Measurements from ENCODE around the gene PHACTR1. TPM values are rescaled to one million over a fixed set of nuclear protein-coding genes. Genes with fewer than 3 reads are reported as not detected.
"Not testable (repeated sequence)": the region's sequence is repeated elsewhere in the genome, so short reads cannot be mapped to it uniquely, and the experiment has no call there.

PHACTR1 gene
- total RNA-seq, 2 experiments from 2014 or later = 0.58 to 0.72 TPM

DNA sequence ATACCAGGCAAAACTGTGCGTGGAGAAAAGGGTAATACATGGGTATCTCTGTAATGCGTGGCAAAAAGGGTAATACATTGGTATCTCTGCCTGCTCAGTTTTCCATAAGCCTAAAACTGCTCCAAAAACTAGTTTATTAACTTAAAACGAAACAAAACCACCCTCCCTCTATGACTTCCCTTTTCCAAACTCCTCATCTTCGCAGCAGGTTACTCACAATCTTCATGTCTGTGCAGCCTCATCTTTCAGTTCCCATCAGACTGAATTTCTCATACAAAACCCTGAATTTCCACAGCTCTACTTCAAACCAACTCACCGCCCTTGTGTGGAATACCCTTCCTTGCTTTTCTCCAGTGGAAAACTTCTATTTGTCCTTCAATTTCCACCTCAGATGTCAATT is 199.4 kb downstream of the PHACTR1 start:
- peaks cover 1% of the 10 kb centered on the region for H3K27me3 Mint-ChIP-seq
- no peaks in the 10 kb centered on the region for H3K9me3 Mint-ChIP-seq
- H3K36me3 Mint-ChIP-seq = no peaks in the 10 kb centered on the region
- no peak overlapping the region for H3K4me3 Mint-ChIP-seq
- DNase-seq = no peak
- no peak overlapping the region for H3K27ac Mint-ChIP-seq
- H3K4me1 Mint-ChIP-seq = no peaks in the 10 kb centered on the region

DNA sequence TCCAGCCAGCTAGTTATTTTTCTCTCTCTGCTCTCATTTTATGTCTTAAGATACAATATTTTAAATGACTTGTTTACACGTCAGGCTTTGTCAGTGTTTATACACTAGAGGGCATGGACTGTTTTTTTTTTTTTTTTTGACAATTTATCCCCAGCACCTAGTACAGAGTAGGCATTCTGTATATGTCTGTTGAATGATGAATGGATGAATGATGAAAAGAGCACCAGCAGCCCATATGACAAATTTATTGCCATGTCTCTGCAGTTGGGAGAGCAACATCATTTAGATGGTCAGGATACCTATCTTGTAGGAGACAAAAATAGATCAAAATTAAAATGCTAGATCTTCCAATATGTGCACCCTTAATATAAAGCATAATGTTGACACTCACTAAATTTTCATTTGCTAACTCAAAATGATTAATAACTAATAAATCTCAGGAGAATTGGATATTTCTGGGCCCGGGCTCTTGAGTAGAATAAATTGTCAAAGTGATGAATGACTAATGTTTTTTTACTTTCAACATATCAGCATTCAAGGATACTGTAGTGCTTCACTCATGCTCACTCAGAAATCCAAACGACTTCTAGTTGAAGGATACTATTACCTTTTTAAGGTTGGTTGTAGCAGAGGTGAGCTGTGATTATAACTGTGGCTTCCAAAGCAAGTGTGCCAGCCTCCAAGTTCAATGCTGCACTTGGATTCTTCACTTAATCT is 200.0 kb downstream of the PHACTR1 start:
- H3K9me3 Mint-ChIP-seq = no peaks in the 10 kb centered on the region
- no peaks in the 10 kb centered on the region for H3K36me3 Mint-ChIP-seq
- H3K27ac Mint-ChIP-seq = no peak overlapping the region
- DNase-seq = no peak
- no peaks in the 10 kb centered on the region for H3K4me1 Mint-ChIP-seq
- no peak overlapping the region for H3K4me3 Mint-ChIP-seq
- H3K27me3 Mint-ChIP-seq = peaks cover 5% of the 10 kb centered on the region

DNA sequence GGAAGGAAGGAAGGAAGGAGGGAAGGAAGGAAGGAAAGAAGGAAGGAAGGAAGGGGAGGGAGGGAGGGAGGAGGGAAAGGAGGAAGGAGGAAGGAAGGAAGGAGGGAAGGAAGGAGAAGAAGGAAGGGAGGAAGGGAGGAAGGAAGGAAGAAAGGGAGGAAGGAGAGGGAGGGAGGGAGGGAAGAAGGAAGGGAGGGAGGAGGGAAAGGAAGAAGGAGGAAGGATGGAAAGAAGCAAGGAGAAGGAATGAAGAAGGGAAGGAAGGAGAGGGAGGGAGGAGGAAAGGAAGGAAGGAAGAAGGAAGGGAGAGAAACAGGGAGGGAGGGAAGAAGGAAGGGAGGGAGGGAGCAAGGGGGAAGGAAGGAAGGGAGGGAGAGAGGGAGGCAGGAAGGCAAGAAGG is 204.9 kb downstream of the PHACTR1 start:
- Mint-ChIP-seq H3K4me3 (no peak overlapping the region), H3K4me1 (no peaks in the 10 kb centered on the region), H3K9me3 (no peaks in the 10 kb centered on the region), H3K27ac (no peak overlapping the region), H3K36me3 (no peaks in the 10 kb centered on the region), H3K27me3 (peaks cover 6% of the 10 kb centered on the region)
- no peak for DNase-seq

DNA sequence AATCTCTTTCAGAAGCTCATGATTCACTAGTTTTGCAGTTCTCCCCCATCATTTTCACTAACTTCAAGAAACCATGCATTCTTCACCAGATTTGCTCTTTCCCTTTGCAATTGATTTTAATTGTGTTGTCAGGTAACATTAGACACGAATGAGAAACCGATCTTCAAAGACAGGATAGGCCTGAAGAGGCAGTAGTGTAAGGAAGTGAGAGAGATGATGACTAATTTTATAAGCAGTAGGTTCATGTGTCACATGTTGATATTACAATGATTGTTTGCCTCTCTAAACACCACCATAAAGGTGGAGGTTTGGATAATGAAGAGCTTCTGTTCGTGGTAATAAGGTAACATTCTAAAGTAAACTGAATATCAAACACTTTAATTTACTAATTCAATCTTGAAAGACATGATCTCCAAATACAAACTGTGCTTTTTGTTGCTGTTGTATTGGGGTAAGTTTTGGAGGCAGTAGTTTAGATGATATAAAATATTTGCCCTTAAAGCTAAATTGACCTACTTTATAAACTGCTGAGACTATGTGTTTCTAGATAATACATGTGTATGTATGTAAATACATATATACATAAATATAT is 207.2 kb downstream of the PHACTR1 start:
- Mint-ChIP-seq H3K9me3 (no peaks in the 10 kb centered on the region), H3K4me1 (no peaks in the 10 kb centered on the region), H3K4me3 (no peak overlapping the region), H3K27me3 (peaks cover 9% of the 10 kb centered on the region), H3K27ac (no peak overlapping the region), H3K36me3 (no peaks in the 10 kb centered on the region)
- no peak for DNase-seq

DNA sequence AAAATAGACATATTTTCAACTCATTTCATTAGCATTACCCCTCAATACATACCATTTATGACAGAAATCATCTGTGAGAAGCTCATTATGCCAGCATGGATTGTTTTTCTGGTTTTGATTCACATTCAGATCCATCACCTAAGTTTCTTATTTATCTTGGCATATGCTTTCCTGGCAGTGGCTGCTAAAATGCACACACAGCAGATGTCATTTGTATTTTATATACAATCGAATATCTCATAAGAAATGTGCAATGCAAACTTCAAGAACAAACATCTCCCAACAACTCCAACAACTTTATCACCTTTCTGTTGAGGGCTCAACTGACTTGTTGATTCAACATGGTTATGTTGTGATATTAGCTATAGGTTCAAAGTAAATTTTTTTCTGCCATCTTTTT is 208.3 kb downstream of the PHACTR1 start:
- Mint-ChIP-seq H3K36me3 (no peaks in the 10 kb centered on the region), H3K4me3 (no peak overlapping the region), H3K27ac (no peak overlapping the region), H3K4me1 (no peaks in the 10 kb centered on the region), H3K9me3 (no peaks in the 10 kb centered on the region), H3K27me3 (peaks cover 13% of the 10 kb centered on the region)
- DNase-seq = no peak

DNA sequence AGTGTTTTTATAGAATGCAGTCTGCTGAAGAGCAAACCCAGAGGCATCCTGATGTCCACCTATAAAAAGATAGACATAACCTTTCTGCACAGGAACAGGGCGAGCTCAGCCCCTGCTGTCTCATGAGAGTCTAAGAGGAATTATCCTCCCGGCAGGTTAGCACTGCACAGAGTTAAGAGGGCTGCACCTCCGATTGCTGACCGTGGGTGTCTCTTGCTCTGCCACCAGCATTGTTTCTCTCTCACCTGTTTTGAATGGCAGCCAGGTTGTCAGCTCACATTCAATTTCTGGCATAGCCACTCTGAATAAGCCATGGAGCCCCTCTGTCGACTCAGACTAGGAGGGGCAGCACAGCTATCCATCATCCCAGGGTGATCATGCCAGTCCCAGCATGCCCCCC is 211.2 kb downstream of the PHACTR1 start:
- no peaks in the 10 kb centered on the region for H3K36me3 Mint-ChIP-seq
- H3K9me3 Mint-ChIP-seq = no peaks in the 10 kb centered on the region
- DNase-seq = no peak
- peaks cover 14% of the 10 kb centered on the region for H3K27me3 Mint-ChIP-seq
- no peaks in the 10 kb centered on the region for H3K4me1 Mint-ChIP-seq
- no peak overlapping the region for H3K27ac Mint-ChIP-seq
- no peak overlapping the region for H3K4me3 Mint-ChIP-seq

DNA sequence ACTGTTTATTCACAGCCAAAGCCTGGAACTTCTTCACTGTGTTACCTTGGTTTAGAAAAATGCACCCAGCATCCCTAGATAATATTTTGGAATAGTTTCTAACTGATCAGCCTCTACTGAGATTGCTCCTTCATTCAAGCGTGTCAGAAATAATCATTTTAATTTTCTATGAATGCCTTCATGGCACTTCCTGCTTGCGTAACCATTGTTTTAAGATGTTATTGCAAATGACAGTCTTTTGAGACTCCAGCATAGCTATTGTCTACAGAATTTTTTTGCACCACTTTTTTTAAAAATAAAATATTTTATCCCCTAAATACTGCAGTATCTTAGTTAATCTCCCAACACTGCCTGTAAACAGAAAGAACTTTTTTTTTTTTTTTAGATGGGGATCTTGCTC is 213.1 kb downstream of the PHACTR1 start:
- H3K9me3 Mint-ChIP-seq = no peaks in the 10 kb centered on the region
- DNase-seq = no peak
- H3K27me3 Mint-ChIP-seq = peaks cover 14% of the 10 kb centered on the region
- no peaks in the 10 kb centered on the region for H3K36me3 Mint-ChIP-seq
- no peak overlapping the region for H3K4me3 Mint-ChIP-seq
- no peaks in the 10 kb centered on the region for H3K4me1 Mint-ChIP-seq
- no peak overlapping the region for H3K27ac Mint-ChIP-seq

DNA sequence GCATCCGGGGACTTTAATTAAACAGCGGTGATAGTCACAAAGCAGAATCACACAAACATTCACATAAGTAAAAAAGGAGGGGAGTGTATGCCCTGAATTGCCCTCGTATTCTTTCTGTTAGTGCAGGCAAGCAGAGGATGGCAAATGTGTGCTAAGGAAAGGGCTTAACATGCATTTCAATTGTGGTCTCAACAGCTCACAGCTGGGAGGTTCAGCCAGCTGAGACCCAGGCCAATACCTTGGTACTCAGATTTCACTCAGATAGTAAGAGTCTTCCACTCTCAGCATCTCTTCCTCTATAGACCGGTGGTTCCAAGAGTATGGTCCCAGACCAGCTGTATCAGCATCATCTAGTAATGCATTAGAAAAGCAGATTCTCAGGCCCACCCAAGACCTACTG is 215.1 kb downstream of the PHACTR1 start:
- Mint-ChIP-seq H3K4me3 (no peak overlapping the region), H3K4me1 (no peaks in the 10 kb centered on the region), H3K27ac (no peak overlapping the region), H3K36me3 (no peaks in the 10 kb centered on the region), H3K9me3 (no peaks in the 10 kb centered on the region), H3K27me3 (peaks cover 11% of the 10 kb centered on the region)
- no peak for DNase-seq

DNA sequence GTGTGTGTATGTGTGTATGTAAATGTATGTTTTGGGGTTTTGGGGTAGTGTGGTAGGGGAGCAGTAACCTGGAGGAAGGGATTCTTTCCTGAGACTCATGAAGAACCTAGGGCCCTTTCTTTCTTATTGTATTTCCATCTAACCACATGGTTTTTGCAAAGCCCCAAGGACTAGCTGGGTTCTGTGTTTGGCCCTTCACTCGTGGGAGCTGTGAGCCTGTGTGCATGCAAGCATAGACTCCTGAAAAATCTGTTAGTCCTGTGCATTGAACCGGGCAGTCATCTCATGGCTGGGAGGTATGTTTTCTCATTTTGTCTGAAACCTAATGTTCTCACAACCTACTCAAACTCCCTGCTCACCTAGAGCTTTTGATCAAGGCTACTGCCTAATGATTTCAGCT is 219.1 kb downstream of the PHACTR1 start:
- Mint-ChIP-seq H3K27me3 (peaks cover 4% of the 10 kb centered on the region), H3K27ac (no peak overlapping the region), H3K36me3 (no peaks in the 10 kb centered on the region), H3K4me1 (no peaks in the 10 kb centered on the region), H3K9me3 (no peaks in the 10 kb centered on the region), H3K4me3 (no peak overlapping the region)
- no peak for DNase-seq

DNA sequence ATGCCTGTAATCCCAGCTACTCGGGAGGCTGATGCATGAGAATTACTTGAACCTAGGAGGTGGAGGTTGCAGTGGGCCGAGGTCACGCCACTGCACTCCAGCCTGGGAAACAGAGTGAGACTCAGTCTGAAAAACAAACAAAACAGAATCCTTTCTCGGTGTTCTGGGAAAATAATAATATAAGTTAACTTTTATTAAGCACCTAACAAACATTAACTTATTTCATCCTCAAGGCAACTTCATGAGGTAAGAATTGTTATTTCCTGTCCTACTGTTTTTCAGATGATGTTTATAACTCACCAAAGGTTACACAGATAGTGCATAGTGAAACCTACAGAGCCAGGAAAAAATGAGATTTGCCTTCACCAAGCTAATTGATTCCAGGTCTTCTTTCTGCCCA is 221.4 kb downstream of the PHACTR1 start:
- DNase-seq = no peak
- H3K36me3 Mint-ChIP-seq = no peaks in the 10 kb centered on the region
- no peak overlapping the region for H3K27ac Mint-ChIP-seq
- H3K9me3 Mint-ChIP-seq = no peaks in the 10 kb centered on the region
- H3K4me1 Mint-ChIP-seq = peaks cover 6% of the 10 kb centered on the region
- H3K27me3 Mint-ChIP-seq = peaks cover 4% of the 10 kb centered on the region
- no peak overlapping the region for H3K4me3 Mint-ChIP-seq

DNA sequence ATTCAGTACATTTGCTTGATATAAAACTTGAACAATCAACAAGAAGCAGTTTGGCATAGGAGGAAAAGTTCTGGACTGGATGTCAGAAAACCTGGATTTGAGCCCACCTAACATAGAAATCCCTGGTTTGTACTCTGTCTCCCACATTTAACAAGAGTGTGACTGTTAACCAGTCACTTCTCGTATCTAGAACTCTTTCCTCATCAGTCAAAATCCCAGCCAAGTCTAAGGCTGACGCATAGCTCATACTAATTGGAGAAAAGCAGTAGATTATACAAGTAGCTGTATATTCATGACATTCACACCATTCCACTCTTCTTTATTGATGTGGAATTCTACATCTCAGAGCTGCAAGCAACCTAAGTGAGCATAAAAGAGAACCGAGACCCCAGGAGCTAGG is 222.7 kb downstream of the PHACTR1 start:
- Mint-ChIP-seq H3K4me1 (peaks cover 6% of the 10 kb centered on the region), H3K27ac (no peak overlapping the region), H3K36me3 (no peaks in the 10 kb centered on the region), H3K27me3 (peaks cover 4% of the 10 kb centered on the region), H3K4me3 (no peak overlapping the region), H3K9me3 (no peaks in the 10 kb centered on the region)
- no peak for DNase-seq

DNA sequence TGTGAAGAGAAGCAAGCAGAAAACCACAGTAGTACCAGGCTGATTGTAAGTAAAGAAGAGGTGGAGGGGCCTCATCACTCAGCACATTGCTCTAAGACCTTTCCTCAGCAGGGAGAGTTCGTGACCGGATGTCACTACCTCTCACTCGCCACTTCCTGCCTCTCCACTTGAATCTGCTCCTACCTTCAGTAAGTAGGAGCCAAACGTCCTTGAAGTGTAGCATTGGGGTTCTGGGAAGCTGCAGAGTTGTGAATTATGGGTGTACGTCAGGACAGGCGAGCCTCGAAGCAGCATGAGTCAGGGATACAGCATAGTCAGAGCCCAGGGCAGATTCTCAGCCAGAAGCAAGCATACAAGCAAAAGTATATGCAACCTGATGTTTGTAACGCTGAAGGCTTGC is 224.9 kb downstream of the PHACTR1 start:
- Mint-ChIP-seq H3K36me3 (no peaks in the 10 kb centered on the region), H3K27ac (no peak overlapping the region), H3K4me1 (peaks cover 8% of the 10 kb centered on the region), H3K4me3 (no peak overlapping the region), H3K9me3 (no peaks in the 10 kb centered on the region), H3K27me3 (peaks cover 4% of the 10 kb centered on the region)
- DNase-seq = peak; percentile 2

DNA sequence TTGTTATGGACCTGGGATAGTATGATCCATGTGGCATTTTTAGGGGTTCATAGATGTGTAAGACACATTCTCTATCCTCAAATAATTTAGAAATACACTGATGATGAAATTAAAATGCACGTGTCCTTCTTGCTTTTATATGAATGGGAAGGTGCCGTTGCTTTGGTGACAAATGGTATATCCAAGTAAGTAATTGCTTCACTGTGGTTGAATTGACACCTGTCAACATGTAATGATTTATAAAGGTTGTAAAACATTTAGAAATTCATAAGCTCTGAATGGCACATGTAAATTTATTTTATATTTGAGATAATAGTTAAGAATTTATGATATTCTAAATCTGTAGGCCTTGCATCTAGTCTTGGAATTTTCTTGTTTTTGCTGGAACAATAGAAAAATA is 227.0 kb downstream of the PHACTR1 start:
- H3K36me3 Mint-ChIP-seq = no peaks in the 10 kb centered on the region
- no peak overlapping the region for H3K4me3 Mint-ChIP-seq
- no peak for DNase-seq
- no peaks in the 10 kb centered on the region for H3K9me3 Mint-ChIP-seq
- H3K27ac Mint-ChIP-seq = no peak overlapping the region
- H3K4me1 Mint-ChIP-seq = peaks cover 8% of the 10 kb centered on the region
- peaks cover 3% of the 10 kb centered on the region for H3K27me3 Mint-ChIP-seq

DNA sequence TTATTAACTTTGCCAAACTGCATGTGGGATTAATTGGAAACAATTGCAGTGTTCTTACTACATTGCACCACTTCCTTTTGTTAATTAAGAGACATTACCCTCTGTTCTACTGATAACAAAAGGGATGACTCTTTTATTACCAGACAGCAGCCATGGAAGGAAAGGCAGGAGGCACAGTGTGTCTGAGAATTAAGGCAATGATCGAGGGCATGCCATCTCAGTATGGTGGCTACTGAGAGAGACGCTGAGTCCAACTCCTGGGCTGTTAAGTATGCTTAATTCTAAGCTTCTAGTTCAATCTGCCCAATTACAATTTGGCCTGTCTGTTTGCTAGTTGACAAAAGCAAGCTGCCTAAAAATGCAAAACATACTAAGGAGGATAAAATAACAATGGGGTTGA is 227.4 kb downstream of the PHACTR1 start:
- no peaks in the 10 kb centered on the region for H3K27me3 Mint-ChIP-seq
- no peak overlapping the region for H3K27ac Mint-ChIP-seq
- no peak overlapping the region for H3K4me3 Mint-ChIP-seq
- H3K36me3 Mint-ChIP-seq = no peaks in the 10 kb centered on the region
- no peaks in the 10 kb centered on the region for H3K9me3 Mint-ChIP-seq
- H3K4me1 Mint-ChIP-seq = peaks cover 8% of the 10 kb centered on the region
- DNase-seq = no peak

DNA sequence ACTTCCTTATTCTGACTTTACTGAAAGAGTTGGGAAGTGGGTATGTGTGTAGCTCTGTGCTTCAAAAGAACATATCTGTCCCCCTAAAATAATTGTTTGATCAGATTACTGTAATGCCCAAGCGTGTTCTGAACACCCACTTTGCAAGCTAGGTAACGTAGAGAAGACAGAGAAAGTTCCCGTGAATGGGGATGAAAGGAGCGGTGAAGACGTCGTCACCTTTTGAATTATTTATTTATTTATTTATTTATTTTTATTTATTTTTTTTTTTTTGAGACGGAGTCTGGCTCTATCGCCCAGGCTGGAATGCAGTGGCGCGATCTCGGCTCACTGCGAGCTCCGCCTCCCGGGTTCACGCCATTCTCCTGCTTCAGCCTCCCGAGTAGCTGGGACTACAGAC is 228.0 kb downstream of the PHACTR1 start:
- not testable (repeated sequence) for DNase-seq, H3K4me1 Mint-ChIP-seq, H3K36me3 Mint-ChIP-seq, H3K9me3 Mint-ChIP-seq, H3K27me3 Mint-ChIP-seq, H3K27ac Mint-ChIP-seq, H3K4me3 Mint-ChIP-seq

DNA sequence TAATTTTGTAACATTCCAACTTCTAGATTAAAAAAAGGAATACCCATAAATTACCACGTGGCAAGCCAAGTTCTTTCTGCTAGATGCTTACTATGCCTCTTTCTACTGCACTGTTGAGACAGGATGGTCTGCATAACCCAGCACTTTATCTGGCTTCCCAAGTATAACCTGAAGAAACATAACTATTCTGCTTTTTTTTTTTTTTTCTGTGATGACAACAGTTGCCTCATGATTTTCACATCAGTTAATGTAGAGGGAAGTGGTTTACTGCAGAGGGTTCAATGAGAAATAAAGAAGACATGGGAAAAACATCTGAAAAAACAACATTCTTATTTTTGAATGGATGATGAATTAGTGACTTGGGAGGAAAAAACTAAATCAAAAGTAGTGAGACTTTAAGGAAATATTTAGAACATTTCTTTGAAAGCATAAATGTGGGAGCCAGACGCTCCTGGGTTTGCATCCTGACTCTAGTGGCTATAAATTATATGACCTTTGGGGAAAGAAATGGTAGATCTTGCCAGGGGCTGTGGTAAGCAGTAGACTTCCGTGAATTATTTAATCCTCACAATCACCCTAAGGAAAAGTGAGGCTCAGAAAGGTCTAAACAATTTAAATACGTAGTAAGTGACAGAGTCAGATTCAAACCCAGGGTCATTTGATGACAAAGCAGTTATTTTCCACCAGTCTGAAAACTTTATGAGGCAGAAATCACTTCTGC is 230.7 kb downstream of the PHACTR1 start:
- no peaks in the 10 kb centered on the region for H3K9me3 Mint-ChIP-seq
- no peaks in the 10 kb centered on the region for H3K36me3 Mint-ChIP-seq
- H3K27ac Mint-ChIP-seq = no peak overlapping the region
- H3K4me1 Mint-ChIP-seq = peaks cover 2% of the 10 kb centered on the region
- no peak overlapping the region for H3K4me3 Mint-ChIP-seq
- peaks cover 2% of the 10 kb centered on the region for H3K27me3 Mint-ChIP-seq
- DNase-seq = no peak

Measured in activated naive CD8-positive, alpha-beta T cell treated with anti-CD3 and anti-CD28 coated beads for 36 hours (primary cell).